T-cell (primary cell): ENCODE results near the gene TPP1. TPM values are rescaled to one million over a fixed set of nuclear protein-coding genes. Genes with fewer than 3 reads are reported as not detected.

ENCODE experiments used
- ATAC-seq, 4 experiments: fragments of 200-7000 bp in 3 of 4; fragments of 150-1000 bp in 1 of 4; cut with Tn5 transposase; replicated peaks in 1 of 4; 1 replicate in 3 of 4; 2 replicates in 1 of 4; pipeline ENCODE4 v1.10.0; 2021; ENCODE audit warnings: moderate library complexity in 3 of 4, mild to moderate bottlenecking in 2 of 4, moderate number of reproducible peaks in 1 of 4
- CTCF ChIA-PET, 2 donors: fragments of 300-600 bp; sonication (Branson Sonifier 250); formaldehyde crosslinking; loops; one replicate each; lab custom pipeline; 2022; ENCODE audit warnings: antibody characterized with exemption in 2 of 2; lab: Charles Lee
- POLR2A ChIA-PET, 2 donors: fragments of 300-600 bp; sonication (Branson Sonifier 250); formaldehyde crosslinking; loops; one replicate each; lab custom pipeline; 2022; ENCODE audit warnings: antibody characterized with exemption in 2 of 2; lab: Charles Lee
- DNase-seq, 35 experiments: peaks; one replicate each; pipeline versions ENCODE4 v3.0.0 to v3.0.0-alpha.2; 2013 to 2023
- H3K27ac ChIP-seq: one replicate; pipeline ENCODE4 v1.5.1; 2013; ENCODE audit warnings: low read length
- H3K27me3 ChIP-seq, 2 experiments: replicated peaks in 1 of 2; 1 replicate in 1 of 2; 2 replicates in 1 of 2; pipeline versions ENCODE4 v1.6.1 to v1.7.0; 2013; ENCODE audit warnings: low read length in 1 of 2, mixed read lengths in 1 of 2; ENCODE audit not compliant: control insufficient read depth in 2 of 2, insufficient read depth in 2 of 2; ENCODE audit errors: extremely low read depth in 1 of 2
- H3K36me3 ChIP-seq, 2 donors: 1 replicate in 1 of 2; 2 replicates in 1 of 2; pipeline versions ENCODE4 v1.6.1 to v1.7.0; 2013; ENCODE audit warnings: low read length in 1 of 2; ENCODE audit not compliant: control insufficient read depth in 2 of 2, insufficient read depth in 1 of 2; ENCODE audit errors: extremely low read depth in 1 of 2
- H3K4me1 ChIP-seq, 2 experiments: 1 replicate in 1 of 2; 2 replicates in 1 of 2; pipeline versions ENCODE4 v1.6.1 to v1.7.0; 2013; ENCODE audit warnings: low read length in 2 of 2, mixed read lengths in 1 of 2; ENCODE audit not compliant: insufficient read depth in 2 of 2, control insufficient read depth in 1 of 2; ENCODE audit errors: extremely low read depth in 1 of 2
- H3K4me3 ChIP-seq, 2 donors: 1 replicate in 1 of 2; 2 replicates in 1 of 2; pipeline versions ENCODE4 v1.5.1 to v1.7.0; 2013; ENCODE audit warnings: mild to moderate bottlenecking in 2 of 2, low read length in 1 of 2, moderate library complexity in 1 of 2; ENCODE audit not compliant: control insufficient read depth in 1 of 2; ENCODE audit errors: extremely low read depth in 1 of 2
- H3K9me3 ChIP-seq: 2 replicates; pipeline ENCODE4 v1.7.0; 2013
- H3K27ac Mint-ChIP-seq, 2 donors: one replicate each; pipeline ENCODE4 v1.8.0; 2020 to 2021; ENCODE audit warnings: mild to moderate bottlenecking in 2 of 2, mixed read lengths in 2 of 2
- H3K27me3 Mint-ChIP-seq, 2 donors: one replicate each; pipeline ENCODE4 v1.8.0; 2021 to 2022; ENCODE audit warnings: mixed read lengths in 2 of 2
- H3K36me3 Mint-ChIP-seq: one replicate; pipeline ENCODE4 v1.8.0; 2021; ENCODE audit warnings: mixed read lengths
- H3K4me1 Mint-ChIP-seq, 3 donors: one replicate each; pipeline ENCODE4 v1.8.0; 2020 to 2022; ENCODE audit warnings: mixed read lengths in 3 of 3, mild to moderate bottlenecking in 1 of 3
- H3K4me3 Mint-ChIP-seq, 3 donors: one replicate each; pipeline ENCODE4 v1.8.0; 2020 to 2022; ENCODE audit warnings: mild to moderate bottlenecking in 3 of 3, mixed read lengths in 3 of 3, moderate library complexity in 3 of 3
- H3K9me3 Mint-ChIP-seq, 3 donors: one replicate each; pipeline ENCODE4 v1.8.0; 2020 to 2022; ENCODE audit warnings: mixed read lengths in 3 of 3
- WGBS: methylation state at CpG from one replicate; pipeline ENCODE4 v1.1.5; 2013; ENCODE audit warnings: missing lambda C conversion rate; ENCODE audit not compliant: insufficient coverage; 5-methylcytosine and 5-hydroxymethylcytosine counted together
- total RNA-seq, 35 experiments: library from RNA in 6 of 35; stranded (reverse) in 6 of 35; fragments of 120-200 nt in 1 of 35; gene quantifications; one replicate each; pipeline versions ENCODE4 v1.2.1 to v1.2.4 and lab custom pipeline; 2013 to 2026

The TPP1 gene
- total RNA-seq, 5 donors from 2014 or later (not counting 1 experiment from before 2014, with no cell fraction given), result 67.4 to 168 (median 132) TPM

- CTCF ChIA-PET, result interaction anchor here in 1 of 2 donors (0.7 to 1.7 kb wide), 2 partner anchors 205 to 1983 kb away, joined by 3 read pairs; no protein-coding TSS in a partner anchor
- Histone ChIP-seq H3K9me3 (peaks cover 7% of the 10 kb centered on the region), H3K4me3 (no peak overlapping the region), H3K27ac (no peak overlapping the region), H3K4me1 (no peaks in the 10 kb centered on the region), H3K36me3 (peaks cover 0 to 4% of the 10 kb centered on the region in 2 donors), H3K27me3 (no peaks in the 10 kb centered on the region)
- Mint-ChIP-seq H3K27ac (no peak overlapping the region), H3K9me3 (peaks cover 0 to 29% (median 20%) of the 10 kb centered on the region in 3 donors), H3K36me3 (peaks cover 45% of the 10 kb centered on the region), H3K4me1 (no peaks in the 10 kb centered on the region), H3K27me3 (no peaks in the 10 kb centered on the region), H3K4me3 (no peak overlapping the region)
- POLR2A ChIA-PET, result interaction anchor here in 1 of 2 donors (0.8 kb wide), 1 partner anchor 746 kb away, joined by 5 read pairs; no protein-coding TSS in a partner anchor
- no peak for ATAC-seq
- no peak for DNase-seq
- 100% methylated on average over 1 of the region's 4 CpGs for WGBS
Measured at GRCh38 chr11:6584528-6584927, 34.7 kb downstream of the TPP1 start.

DNA sequence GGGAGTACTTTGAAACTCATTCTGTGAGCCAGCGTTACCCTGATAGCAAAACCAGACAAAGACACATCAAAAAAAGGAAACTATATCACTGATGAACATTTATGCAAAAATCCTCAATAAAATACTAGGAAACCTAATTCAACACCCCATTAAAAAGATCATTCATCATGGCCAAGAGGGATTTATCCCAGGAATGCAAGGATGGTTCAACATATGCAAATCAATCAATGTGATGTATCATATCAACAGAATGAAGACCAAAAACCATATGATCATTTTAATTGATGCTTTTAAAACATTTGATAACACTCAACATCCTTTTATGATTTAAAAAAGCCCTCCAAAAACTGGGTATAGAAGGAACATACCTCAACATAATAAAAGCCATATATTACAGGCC is 35.6 kb downstream of the TPP1 start:
- Histone ChIP-seq H3K27ac (no peak overlapping the region), H3K27me3 (no peaks in the 10 kb centered on the region), H3K9me3 (peaks cover 7% of the 10 kb centered on the region), H3K4me3 (no peak overlapping the region), H3K36me3 (peaks cover 0 to 4% of the 10 kb centered on the region in 2 donors), H3K4me1 (no peaks in the 10 kb centered on the region)
- H3K4me1 Mint-ChIP-seq, result no peaks in the 10 kb centered on the region
- H3K4me3 Mint-ChIP-seq, result no peak overlapping the region
- POLR2A ChIA-PET, result interaction anchor here in 1 of 2 donors (0.6 kb wide), 1 partner anchor 58 kb away, joined by 6 read pairs; no protein-coding TSS in a partner anchor
- H3K27me3 Mint-ChIP-seq, result no peaks in the 10 kb centered on the region
- no peak overlapping the region for H3K27ac Mint-ChIP-seq
- WGBS, result no CpG with 5 or more reads among the region's 1 CpG
- peaks cover 0 to 29% (median 20%) of the 10 kb centered on the region in 3 donors for H3K9me3 Mint-ChIP-seq
- ATAC-seq (no peak), DNase-seq (no peak)
- CTCF ChIA-PET, result interaction anchor here in 1 of 2 donors (0.6 kb wide), 1 partner anchor 154 kb away, joined by 9 read pairs; no protein-coding TSS in a partner anchor
- H3K36me3 Mint-ChIP-seq, result peaks cover 45% of the 10 kb centered on the region

DNA sequence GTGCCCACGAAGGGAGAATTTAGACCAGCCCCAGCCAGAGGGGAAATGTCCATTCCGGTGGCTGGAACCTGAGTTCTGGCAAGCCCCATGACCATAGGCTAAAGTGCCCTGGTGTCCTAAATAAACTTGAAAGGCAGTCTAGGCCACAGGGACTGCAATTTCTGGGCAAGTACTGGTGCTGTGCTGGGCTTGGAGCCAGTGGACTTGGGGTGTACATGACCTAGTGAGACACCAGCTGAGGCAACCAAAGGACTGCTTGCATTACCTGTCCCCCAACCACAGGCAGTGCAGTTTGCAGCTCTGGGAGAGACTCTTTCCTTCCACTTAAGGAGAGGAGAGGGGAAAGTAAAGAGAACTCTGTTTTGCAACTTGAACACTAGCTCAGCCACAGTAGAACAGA is 39.5 kb downstream of the TPP1 start:
- peaks cover 0 to 7% (median 0%) of the 10 kb centered on the region in 3 donors for H3K4me1 Mint-ChIP-seq
- CTCF ChIA-PET, result no interaction called here

GRCh38 chr11:6578134-6578533 is 41.1 kb downstream of the TPP1 start:
- ChIA-PET CTCF (interaction anchor here (0.7 to 1.0 kb wide), 2 partner anchors 9 to 215 kb away, joined by 3 read pairs; no protein-coding TSS in a partner anchor), POLR2A (no interaction called here)
- no peak for ATAC-seq
- H3K27ac Mint-ChIP-seq, result no peak overlapping the region
- H3K27me3 Mint-ChIP-seq, result no peaks in the 10 kb centered on the region
- no peaks in the 10 kb centered on the region for H3K4me1 ChIP-seq
- H3K27me3 ChIP-seq, result no peaks in the 10 kb centered on the region
- H3K9me3 ChIP-seq, result peaks cover under 1% of the 10 kb centered on the region
- H3K4me1 Mint-ChIP-seq, result peaks cover 0 to 7% (median 0%) of the 10 kb centered on the region in 3 donors
- peaks cover 0 to 10% (median 4%) of the 10 kb centered on the region in 3 donors for H3K9me3 Mint-ChIP-seq
- no peak for DNase-seq
- H3K27ac ChIP-seq, result no peak overlapping the region
- H3K36me3 ChIP-seq, result no peaks in the 10 kb centered on the region
- WGBS, result no CpG with 5 or more reads among the region's 1 CpG
- peaks cover 22% of the 10 kb centered on the region for H3K36me3 Mint-ChIP-seq
- H3K4me3 ChIP-seq, result no peak overlapping the region
- no peak overlapping the region for H3K4me3 Mint-ChIP-seq

More for the DNA sequence above, 39.5 kb downstream of the TPP1 start:
- Mint-ChIP-seq H3K9me3 (peaks cover 0 to 25% (median 18%) of the 10 kb centered on the region in 3 donors), H3K27ac (no peak overlapping the region), H3K27me3 (no peaks in the 10 kb centered on the region), H3K36me3 (peaks cover 35% of the 10 kb centered on the region), H3K4me3 (no peak overlapping the region)
- Histone ChIP-seq H3K36me3 (no peaks in the 10 kb centered on the region), H3K27ac (no peak overlapping the region), H3K4me3 (no peak overlapping the region), H3K27me3 (no peaks in the 10 kb centered on the region), H3K9me3 (peaks cover 7% of the 10 kb centered on the region), H3K4me1 (no peaks in the 10 kb centered on the region)
- POLR2A ChIA-PET, result no interaction called here
- WGBS, result no CpG with 5 or more reads among the region's 2 CpGs
- DNase-seq (no peak), ATAC-seq (no peak)

- no peaks in the 10 kb centered on the region for H3K9me3 Mint-ChIP-seq
- H3K27ac Mint-ChIP-seq, result no peak overlapping the region
- Histone ChIP-seq H3K27ac (no peak overlapping the region), H3K4me3 (no peak overlapping the region), H3K36me3 (no peaks in the 10 kb centered on the region), H3K9me3 (no peaks in the 10 kb centered on the region), H3K27me3 (no peaks in the 10 kb centered on the region), H3K4me1 (no peaks in the 10 kb centered on the region)
- H3K27me3 Mint-ChIP-seq, result no peaks in the 10 kb centered on the region
- peaks cover 0 to 7% (median 0%) of the 10 kb centered on the region in 3 donors for H3K4me1 Mint-ChIP-seq
- 84% methylated on average over 5 of the region's 6 CpGs for WGBS
- no peak overlapping the region for H3K4me3 Mint-ChIP-seq
- H3K36me3 Mint-ChIP-seq, result peaks cover 13% of the 10 kb centered on the region
- CTCF ChIA-PET, result no interaction called here
- ATAC-seq, result no peak
- POLR2A ChIA-PET, result interaction anchor here in 1 of 2 donors (0.7 kb wide), 1 partner anchor 324 kb away, joined by 3 read pairs; no protein-coding TSS in a partner anchor
- no peak for DNase-seq
Measured at GRCh38 chr11:6576471-6577373, 42.5 kb downstream of the TPP1 start.

DNA sequence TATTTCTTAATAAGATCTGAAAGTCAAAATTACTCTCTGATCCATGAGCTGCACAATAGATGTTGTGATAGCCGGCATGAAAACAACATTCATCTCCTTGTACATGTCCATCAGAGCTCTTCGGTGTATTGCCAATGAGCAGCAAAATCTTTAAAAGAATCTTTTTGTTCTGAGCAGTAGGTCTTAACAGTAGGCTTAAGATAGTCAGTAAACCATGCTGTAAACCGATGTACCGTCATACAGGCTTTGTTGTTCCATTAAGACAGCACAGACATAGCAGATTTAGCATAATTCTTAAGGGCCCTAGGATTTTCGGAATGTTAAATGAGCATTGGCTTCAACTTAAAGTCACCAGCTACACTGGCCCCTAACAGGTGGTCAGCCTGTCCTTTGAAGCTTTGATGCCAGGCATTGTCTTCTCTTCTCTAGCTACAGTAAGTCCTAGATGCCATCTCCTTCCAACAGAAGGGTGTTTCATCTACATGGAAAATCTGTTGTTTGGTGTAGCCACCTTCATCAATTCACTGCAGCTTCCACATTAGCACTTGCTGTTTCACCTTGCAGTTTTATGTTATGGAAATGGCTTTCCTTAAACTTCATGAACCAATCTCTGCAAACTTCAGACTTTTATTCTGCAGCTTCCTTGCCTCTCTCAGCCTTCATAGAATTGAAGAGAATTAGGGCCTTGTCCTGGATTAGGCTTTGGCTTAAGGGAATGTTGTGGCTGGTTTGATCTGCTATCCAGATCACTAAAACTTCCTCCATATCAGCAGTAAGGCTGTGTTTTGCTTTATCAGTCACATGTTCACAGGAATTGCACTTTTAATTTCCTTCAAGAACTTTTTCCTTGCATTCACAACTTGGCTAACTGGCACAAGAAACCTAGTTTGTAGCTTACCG is 44.2 kb downstream of the TPP1 start:
- ChIA-PET CTCF (no interaction called here), POLR2A (no interaction called here)
- Mint-ChIP-seq H3K27ac (no peak overlapping the region), H3K36me3 (peaks cover 11% of the 10 kb centered on the region), H3K9me3 (no peaks in the 10 kb centered on the region), H3K4me3 (no peak overlapping the region), H3K4me1 (peaks cover 0 to 7% (median 0%) of the 10 kb centered on the region in 3 donors), H3K27me3 (no peaks in the 10 kb centered on the region)
- Histone ChIP-seq H3K9me3 (no peaks in the 10 kb centered on the region), H3K36me3 (no peaks in the 10 kb centered on the region), H3K27me3 (no peaks in the 10 kb centered on the region), H3K4me3 (no peak overlapping the region), H3K4me1 (no peaks in the 10 kb centered on the region), H3K27ac (no peak overlapping the region)
- DNase-seq (no peak), ATAC-seq (no peak)
- 100% methylated on average over 1 of the region's 6 CpGs for WGBS
